K562 (cell line): ENCODE measurements around the gene CCL8. TPM values are rescaled to one million over a fixed set of nuclear protein-coding genes. Genes with fewer than 3 reads are reported as not detected.

Experiments
- ATAC-seq: fragments of 200-7000 bp; cut with Tn5 transposase; 3 replicates; pipeline ENCODE4 v1.9.1; 2020; ENCODE audit warnings: moderate library complexity
- BruUV-seq: library from RNA; stranded (reverse); fragments of 400-500 nt; replicated peaks from 2 replicates; lab custom pipeline; 2021; lab: Mats Ljungman, UMichigan
- CTCF ChIA-PET: fragments of 300-600 bp; formaldehyde crosslinking; extraction: SDS; loops from one replicate; lab custom pipeline; 2021; ENCODE audit warnings: low intra/inter-chr PET ratio; lab: Yijun Ruan, JAX
- POLR2A ChIA-PET: fragments of 300-600, 350-650 bp; sonication (Branson Sonifier 250); formaldehyde crosslinking; extraction: SDS; loops from one replicate; lab custom pipeline; 2021; ENCODE audit warnings: antibody characterized with exemption, inconsistent platforms; lab: Yijun Ruan, JAX
- DNase-seq, 4 experiments: peaks; one replicate each; pipeline versions ENCODE4 v3.0.0 to v3.0.0-alpha.2; 2011 to 2018; ENCODE audit warnings: low spot score in 3 of 4, mixed read lengths in 3 of 4; ENCODE audit errors: extremely low read depth in 1 of 4
- FAIRE-seq: peaks from 2 replicates; lab custom pipeline; 2011; peaks lifted over from hg19 to GRCh38; lab: Jason Lieb, UNC
- H2AFZ ChIP-seq: 2 replicates; pipeline ENCODE4 v1.6.0; 2011; ENCODE audit warnings: low read depth, low read length, control low read depth, inconsistent platforms
- H3K27ac ChIP-seq: fragments of 200-600 bp; 3 replicates; pipeline ENCODE4 v1.8.0; 2011; ENCODE audit warnings: low read depth, mild to moderate bottlenecking, control low read depth, inconsistent platforms, low read length, moderate library complexity, mixed read lengths; ENCODE audit errors: extremely low read depth
- H3K27me3 ChIP-seq, 2 experiments: fragments of 300-600 bp in 1 of 2; 2 replicates in 1 of 2; 3 replicates in 1 of 2; pipeline versions ENCODE4 v1.6.0 to v1.8.0; 2011; ENCODE audit warnings: inconsistent platforms in 2 of 2, low read length in 2 of 2, mild to moderate bottlenecking in 1 of 2, mixed read lengths in 1 of 2, moderate library complexity in 1 of 2; ENCODE audit not compliant: control insufficient read depth in 2 of 2, insufficient read depth in 2 of 2
- H3K36me3 ChIP-seq: fragments of 300-600 bp; 3 replicates; pipeline ENCODE4 v1.8.0; 2011; ENCODE audit warnings: mild to moderate bottlenecking, low read length, inconsistent platforms; ENCODE audit not compliant: control insufficient read depth, insufficient read depth
- H3K4me1 ChIP-seq, 2 experiments: fragments of 200-600 bp in 1 of 2; replicated peaks in 1 of 2; 2 replicates in 1 of 2; 3 replicates in 1 of 2; pipeline versions ENCODE4 v1.5.1 to v1.8.0; 2011; ENCODE audit warnings: inconsistent platforms in 2 of 2, low read length in 2 of 2, mild to moderate bottlenecking in 1 of 2, mixed read lengths in 1 of 2, moderate library complexity in 1 of 2; ENCODE audit not compliant: control insufficient read depth in 2 of 2, insufficient read depth in 2 of 2
- H3K4me2 ChIP-seq: 2 replicates; pipeline ENCODE4 v1.6.1; 2011; ENCODE audit warnings: low read length, control low read depth, inconsistent platforms, mixed read lengths; ENCODE audit not compliant: insufficient read depth
- H3K4me3 ChIP-seq: fragments of 200-600 bp; sonication (generic), shearing (Covaris generic); 2 replicates; pipeline ENCODE4 v1.5.1; 2016; ENCODE audit warnings: control low read depth, inconsistent platforms
- H3K79me2 ChIP-seq: fragments of 200-600 bp; 3 replicates; pipeline ENCODE4 v1.8.0; 2011; ENCODE audit warnings: low read length, inconsistent platforms; ENCODE audit not compliant: control insufficient read depth, insufficient read depth
- H3K9ac ChIP-seq, 2 experiments: 2 replicates each; pipeline versions ENCODE4 v1.6.0 to v1.6.1; 2011; ENCODE audit warnings: low read depth in 2 of 2, low read length in 2 of 2, control low read depth in 1 of 2, inconsistent platforms in 1 of 2, mild to moderate bottlenecking in 1 of 2, mixed read lengths in 1 of 2; ENCODE audit not compliant: insufficient read depth in 1 of 2
- H3K9me1 ChIP-seq: one replicate; pipeline ENCODE4 v1.6.0; 2011; ENCODE audit warnings: inconsistent platforms, mild to moderate bottlenecking, low read length, moderate library complexity; ENCODE audit not compliant: control insufficient read depth, insufficient read depth
- H3K9me3 ChIP-seq: replicated peaks from 2 replicates; pipeline ENCODE4 v1.5.1; 2011; ENCODE audit warnings: low read depth, low read length, inconsistent platforms; ENCODE audit not compliant: control insufficient read depth, insufficient read depth
- H4K20me1 ChIP-seq: replicated peaks from 2 replicates; pipeline ENCODE4 v1.6.1; 2011; ENCODE audit warnings: low read length, inconsistent platforms, mixed read lengths; ENCODE audit not compliant: control insufficient read depth, insufficient read depth
- GABPA ChIP-seq: fragments of 200-800 bp; sonication (Bioruptor generic); conservative IDR thresholded peaks from 2 replicates; pipeline ENCODE4 v1.6.1; 2016; ENCODE audit warnings: low read depth, missing genetic modification characterization, missing compliant biosample characterization
- NFATC3 ChIP-seq: fragments of 450-650 bp; IDR thresholded peaks from 2 replicates; pipeline ENCODE4 v1.6.1; 2017; ENCODE audit warnings: mild to moderate bottlenecking
- NFIC ChIP-seq: fragments of 450-650 bp; IDR thresholded peaks from 2 replicates; pipeline ENCODE4 v1.6.1; 2017; ENCODE audit warnings: mild to moderate bottlenecking, inconsistent platforms
- POLR2H ChIP-seq: IDR thresholded peaks from 2 replicates; pipeline ENCODE4 v1.6.1; 2016; ENCODE audit warnings: missing genetic modification characterization, low read depth, mild to moderate bottlenecking, control low read depth, missing compliant biosample characterization, moderate library complexity
- ZNF134 ChIP-seq: fragments of 250-450 bp; sonication (Bioruptor Pico); conservative IDR thresholded peaks from 2 replicates; pipeline ENCODE4 v1.4.0; 2020
- ZNF316 ChIP-seq: fragments of 450-650 bp; IDR thresholded peaks from 2 replicates; pipeline ENCODE4 v1.6.1; 2016
- WGBS: fragments of 100-300 bp; shearing (Covaris generic); methylation state at CpG from one replicate; pipeline ENCODE4 v1.1.6; 2016; ENCODE audit warnings: low coverage, mixed read lengths; ENCODE audit not compliant: insufficient coverage; ENCODE audit errors: missing lambda C conversion rate; 5-methylcytosine and 5-hydroxymethylcytosine counted together
- in situ Hi-C: fragments of 300-500 bp; cut with MboI; formaldehyde crosslinking; loops from 4 replicates; pipeline ENCODE4 v1.15.0; 2018; ENCODE audit warnings: inconsistent platforms, mixed read lengths
- intact Hi-C: fragments of 100-400 bp; cut with micrococcal nuclease; formaldehyde crosslinking; loops from 2 replicates; pipeline ENCODE4 v1.14.2; 2022
- polyA plus RNA-seq, 8 experiments: library from polyadenylated mRNA; depleted of rRNA in 4 of 8; stranded (reverse) in 5 of 8; unstranded in 3 of 8; fragments of >200 nt; fragmentation: Nextera tagmentation in 2 of 8; fragmentation: Illumina TruSeq in 1 of 8; extraction: Ambion mirVana in 2 of 8; extraction: Trizol in 1 of 8; gene quantifications; 2 replicates each; pipeline versions ENCODE4 v1.2.1 to v1.2.3, GENCODE V29; 2011 to 2014; ENCODE audit warnings: inconsistent platforms in 1 of 8, missing spikeins in 1 of 8
- total RNA-seq, 7 experiments: library from RNA; depleted of rRNA in 6 of 7; stranded (reverse); fragments of >200 nt in 6 of 7; fragmentation: Illumina TruSeq in 2 of 7; extraction: Trizol in 2 of 7; gene quantifications; 2 replicates each; pipeline versions ENCODE4 v1.2.1 to v1.2.3, GENCODE V29; 2011 to 2021; ENCODE audit warnings: low replicate concordance in 1 of 7
- TF ChIP-seq, protein P1 (sequence below): sonication (generic); formaldehyde crosslinking; IDR thresholded peaks from 2 replicates; pipeline ENCODE4 v1.8.0; 2022; ENCODE audit warnings: mild to moderate bottlenecking, missing genetic modification reagents
- TF ChIP-seq, protein P2 (sequence below): fragments of 200-800 bp; sonication (Bioruptor generic); IDR thresholded peaks from 2 replicates; pipeline ENCODE4 v1.6.1; 2017; ENCODE audit warnings: missing genetic modification characterization, missing compliant biosample characterization

The CCL8 gene
- total and polyA plus RNA-seq, 9 of the 15 experiments (the other 6 are each of a cell fraction or from before 2014, with no cell fraction given) = 0.06 TPM; not detected in 8

GRCh38 chr17:34290586-34290985, 28.6 kb upstream of the CCL8 start:
- POLR2A ChIA-PET = interaction anchor here (0.9 kb wide), 1 partner anchor 38 kb away, joined by 3 read pairs; no protein-coding TSS in a partner anchor
- H3K4me2 ChIP-seq = no peak overlapping the region
- no peak for FAIRE-seq
- H3K27me3 ChIP-seq = no peaks in the 10 kb centered on the region; a peak in 2 of 5 replicates
- no peaks in the 10 kb centered on the region for H3K4me1 ChIP-seq
- no peaks in the 10 kb centered on the region for H3K9me3 ChIP-seq
- no peak for DNase-seq
- H3K9me1 ChIP-seq = no peaks in the 10 kb centered on the region
- no peaks in the 10 kb centered on the region for H3K79me2 ChIP-seq
- no peak for TF ChIP-seq ZNF316
- TF ChIP-seq NFIC = no peak
- TF ChIP-seq NFATC3 = no peak
- TF ChIP-seq, protein P1, sequence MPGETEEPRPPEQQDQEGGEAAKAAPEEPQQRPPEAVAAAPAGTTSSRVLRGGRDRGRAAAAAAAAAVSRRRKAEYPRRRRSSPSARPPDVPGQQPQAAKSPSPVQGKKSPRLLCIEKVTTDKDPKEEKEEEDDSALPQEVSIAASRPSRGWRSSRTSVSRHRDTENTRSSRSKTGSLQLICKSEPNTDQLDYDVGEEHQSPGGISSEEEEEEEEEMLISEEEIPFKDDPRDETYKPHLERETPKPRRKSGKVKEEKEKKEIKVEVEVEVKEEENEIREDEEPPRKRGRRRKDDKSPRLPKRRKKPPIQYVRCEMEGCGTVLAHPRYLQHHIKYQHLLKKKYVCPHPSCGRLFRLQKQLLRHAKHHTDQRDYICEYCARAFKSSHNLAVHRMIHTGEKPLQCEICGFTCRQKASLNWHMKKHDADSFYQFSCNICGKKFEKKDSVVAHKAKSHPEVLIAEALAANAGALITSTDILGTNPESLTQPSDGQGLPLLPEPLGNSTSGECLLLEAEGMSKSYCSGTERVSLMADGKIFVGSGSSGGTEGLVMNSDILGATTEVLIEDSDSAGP (CRISPR knock-in tag) = no peak
- TF ChIP-seq POLR2H (tag) = no peak
- TF ChIP-seq ZNF134 (CRISPR knock-in tag) = no peak
- TF ChIP-seq GABPA (tag) = no peak
- TF ChIP-seq, protein P2, sequence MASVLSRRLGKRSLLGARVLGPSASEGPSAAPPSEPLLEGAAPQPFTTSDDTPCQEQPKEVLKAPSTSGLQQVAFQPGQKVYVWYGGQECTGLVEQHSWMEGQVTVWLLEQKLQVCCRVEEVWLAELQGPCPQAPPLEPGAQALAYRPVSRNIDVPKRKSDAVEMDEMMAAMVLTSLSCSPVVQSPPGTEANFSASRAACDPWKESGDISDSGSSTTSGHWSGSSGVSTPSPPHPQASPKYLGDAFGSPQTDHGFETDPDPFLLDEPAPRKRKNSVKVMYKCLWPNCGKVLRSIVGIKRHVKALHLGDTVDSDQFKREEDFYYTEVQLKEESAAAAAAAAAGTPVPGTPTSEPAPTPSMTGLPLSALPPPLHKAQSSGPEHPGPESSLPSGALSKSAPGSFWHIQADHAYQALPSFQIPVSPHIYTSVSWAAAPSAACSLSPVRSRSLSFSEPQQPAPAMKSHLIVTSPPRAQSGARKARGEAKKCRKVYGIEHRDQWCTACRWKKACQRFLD = no peak
- no peaks in the 10 kb centered on the region; the same call in 1 of the 2 replicates for H4K20me1 ChIP-seq
- no peak overlapping the region for H2AFZ ChIP-seq
- H3K4me3 ChIP-seq = no peak overlapping the region
- CTCF ChIA-PET = no interaction called here
- in situ Hi-C loops (no loop called here), intact Hi-C loops (no loop called here)
- BruUV-seq = no TSS peak
- ATAC-seq = no peak
- 0% methylated on average over 4 of the region's 4 CpGs for WGBS
- no peak overlapping the region for H3K27ac ChIP-seq
- H3K9ac ChIP-seq = no peak overlapping the region
- no peaks in the 10 kb centered on the region for H3K36me3 ChIP-seq
